ENCODE results near the gene LAMA2. TPM values are rescaled to one million over a fixed set of nuclear protein-coding genes. Genes with fewer than 3 reads are reported as not detected.

LAMA2 gene
- total and polyA plus RNA-seq, 8 donors, result 3.4 to 110 (median 31.6) TPM

DNA sequence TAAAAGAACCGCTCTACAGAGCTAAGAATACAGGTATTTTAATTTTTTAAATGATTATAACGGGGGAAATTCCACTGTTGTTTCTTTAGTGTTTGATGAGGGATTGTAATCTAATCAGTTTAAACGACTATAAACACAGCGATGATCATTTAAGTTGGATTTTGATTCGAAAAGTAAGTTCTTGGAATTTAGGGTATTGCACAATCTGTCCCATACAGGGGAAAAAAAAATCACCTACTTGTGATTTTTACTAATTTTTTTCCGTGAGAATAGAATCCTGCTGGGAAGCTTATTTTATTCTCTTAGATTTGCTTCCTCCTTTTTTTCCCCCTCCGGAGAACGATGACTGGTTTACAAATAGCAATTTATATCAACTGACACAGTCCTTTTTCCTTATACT is 108.0 kb downstream of the LAMA2 start:
- no peaks in the 10 kb centered on the region for H3K27me3 ChIP-seq
- no peak overlapping the region for H3K4me3 ChIP-seq
- no peak overlapping the region for H3K27ac ChIP-seq
- TF ChIP-seq CTCF (IDR thresholded peaks at IDR 0.05), result no peak
- TF ChIP-seq POLR2AphosphoS5 (IDR thresholded peaks at IDR 0.05), result no peak
- no peak for TF ChIP-seq POLR2A (IDR thresholded peaks at IDR 0.05)
- no peak for TF ChIP-seq EP300 (IDR thresholded peaks at IDR 0.05)
- no peaks in the 10 kb centered on the region for H3K4me1 ChIP-seq
- intact Hi-C loops (cut with DNase I; ENCODE audit: low total_unique reads), result no loop called here
- H3K36me3 ChIP-seq, result no peaks in the 10 kb centered on the region
- no peaks in the 10 kb centered on the region for H3K9me3 ChIP-seq
- 67 to 83% (median 72%) methylated on average over 8 of the region's 8 CpGs for WGBS, 5 donors
- no peak for DNase-seq

DNA sequence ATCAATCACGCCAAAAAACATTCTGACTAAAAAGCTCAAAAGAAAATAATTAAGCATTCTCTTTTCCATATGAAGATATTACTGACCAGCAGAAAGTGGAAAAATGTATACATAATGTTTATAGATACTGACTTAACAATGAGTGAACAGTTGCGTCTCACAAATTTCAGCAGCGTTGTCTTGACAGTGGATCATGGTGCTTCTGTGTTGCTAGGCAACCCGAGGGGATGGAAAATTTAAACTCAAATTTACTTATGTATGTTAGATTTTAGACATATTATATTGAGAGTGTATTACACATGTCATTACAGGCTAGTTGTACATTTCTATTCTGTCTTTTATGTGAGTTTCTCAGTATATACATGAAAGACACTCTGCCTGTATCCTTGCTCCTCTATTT is 110.2 kb downstream of the LAMA2 start:
- no peaks in the 10 kb centered on the region for H3K36me3 ChIP-seq

DNA sequence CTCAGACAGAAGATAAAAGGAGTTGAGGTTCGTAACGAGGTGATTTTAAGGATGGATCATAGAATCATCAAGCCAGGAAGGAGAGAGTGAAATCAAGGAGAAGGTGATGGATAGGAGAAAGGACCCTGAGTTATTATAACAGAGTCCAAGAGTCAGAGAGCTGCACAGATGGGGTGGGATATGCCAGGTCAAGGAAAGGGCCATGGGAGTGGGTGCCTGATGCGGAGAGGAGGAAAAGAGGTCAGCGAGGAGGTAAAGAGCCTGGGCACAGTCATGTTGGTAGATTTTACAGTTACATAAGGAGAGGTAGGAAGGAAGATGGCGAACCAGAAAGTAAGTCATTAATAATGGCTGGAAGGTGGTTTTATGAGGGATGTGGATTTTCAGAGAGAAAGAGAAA is 114.9 kb downstream of the LAMA2 start:
- H3K4me3 ChIP-seq, result no peak overlapping the region
- no peak overlapping the region for H3K27ac ChIP-seq
- TF ChIP-seq EP300 (IDR thresholded peaks at IDR 0.05), result no peak
- no peak for TF ChIP-seq POLR2A (IDR thresholded peaks at IDR 0.05)
- no peak for TF ChIP-seq CTCF (IDR thresholded peaks at IDR 0.05)
- TF ChIP-seq POLR2AphosphoS5 (IDR thresholded peaks at IDR 0.05), result no peak
- peaks cover 0 to 6% (median 0%) of the 10 kb centered on the region in 4 donors for H3K9me3 ChIP-seq
- WGBS, 5 donors, result 85 to 96% (median 94%) methylated on average over 5 of the region's 5 CpGs
- no peak for DNase-seq
- H3K36me3 ChIP-seq, result no peaks in the 10 kb centered on the region
- no peaks in the 10 kb centered on the region for H3K4me1 ChIP-seq
- H3K27me3 ChIP-seq, result no peaks in the 10 kb centered on the region
- intact Hi-C loops (cut with DNase I; ENCODE audit: low total_unique reads), result no loop called here

More for the DNA sequence above, 110.2 kb downstream of the LAMA2 start:
- DNase-seq, result no peak
- Histone ChIP-seq H3K4me3 (no peak overlapping the region), H3K27me3 (no peaks in the 10 kb centered on the region), H3K4me1 (no peaks in the 10 kb centered on the region), H3K9me3 (peaks cover 0 to 6% (median 0%) of the 10 kb centered on the region in 4 donors), H3K27ac (no peak overlapping the region)
- TF ChIP-seq EP300 (IDR thresholded peaks at IDR 0.05) (no peak), POLR2A (IDR thresholded peaks at IDR 0.05) (no peak), CTCF (IDR thresholded peaks at IDR 0.05) (no peak), POLR2AphosphoS5 (IDR thresholded peaks at IDR 0.05) (no peak)
- intact Hi-C loops (cut with DNase I; ENCODE audit: low total_unique reads), result no loop called here
- 88 to 96% (median 93%) methylated on average over 4 of the region's 4 CpGs for WGBS, 5 donors

DNA sequence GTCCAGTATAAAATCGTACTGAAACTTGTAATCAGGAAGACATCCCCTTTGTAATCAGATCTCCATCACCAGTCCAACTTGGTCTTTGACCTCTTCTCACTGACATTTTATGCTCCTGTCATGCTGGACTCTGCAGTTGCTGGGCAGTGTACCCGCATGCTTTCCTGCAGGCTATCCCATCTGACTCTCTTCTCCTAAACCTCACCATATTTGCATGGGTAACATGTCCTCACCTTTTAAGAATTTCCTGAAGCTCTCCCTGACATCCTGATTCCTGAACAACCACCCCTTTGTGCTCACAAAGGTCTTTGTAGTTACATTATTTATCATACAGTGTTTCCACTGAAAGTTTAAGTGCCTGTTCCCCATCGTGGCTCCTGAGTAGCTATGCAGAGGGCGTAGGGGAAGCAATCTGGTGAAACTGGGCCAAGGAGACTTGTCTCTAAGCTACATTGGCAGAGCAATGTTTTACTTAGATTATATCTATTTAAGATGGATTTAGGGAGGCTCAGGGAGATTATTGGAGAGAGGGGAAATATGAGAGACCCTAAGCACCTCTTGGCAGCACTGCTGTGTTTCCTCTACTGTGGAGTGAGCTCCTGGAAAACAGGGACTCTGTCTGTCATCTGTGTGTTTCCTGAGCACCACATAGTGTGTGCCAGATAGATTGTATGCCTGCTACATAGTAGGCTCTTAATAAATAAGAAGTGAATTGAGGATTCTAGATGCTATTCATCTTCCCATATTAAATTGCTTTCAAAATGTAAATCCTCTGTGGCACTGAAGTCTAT is 124.0 kb downstream of the LAMA2 start:
- no peaks in the 10 kb centered on the region for H3K9me3 ChIP-seq
- H3K27me3 ChIP-seq, result no peaks in the 10 kb centered on the region
- intact Hi-C loops (cut with DNase I; ENCODE audit: low total_unique reads), result no loop called here
- H3K27ac ChIP-seq, result no peak overlapping the region
- 48 to 56% (median 48%) methylated on average over 4 of the region's 4 CpGs for WGBS, 5 donors
- no peaks in the 10 kb centered on the region for H3K36me3 ChIP-seq
- TF ChIP-seq POLR2AphosphoS5 (IDR thresholded peaks at IDR 0.05) (no peak), CTCF (IDR thresholded peaks at IDR 0.05) (no peak), POLR2A (IDR thresholded peaks at IDR 0.05) (no peak), EP300 (IDR thresholded peaks at IDR 0.05) (no peak)
- DNase-seq, result peak in 1 of 2 donors; percentile 3
- no peaks in the 10 kb centered on the region for H3K4me1 ChIP-seq
- no peak overlapping the region for H3K4me3 ChIP-seq

Data from stomach (tissue), 9 donors.